Measurements from ENCODE around the gene RBM15. TPM values are rescaled to one million over a fixed set of nuclear protein-coding genes. Genes with fewer than 3 reads are reported as not detected.

Gene RBM15
- total RNA-seq, 4 donors from 2014 or later: 27.8 to 44.9 (median 30.2) TPM

DNA sequence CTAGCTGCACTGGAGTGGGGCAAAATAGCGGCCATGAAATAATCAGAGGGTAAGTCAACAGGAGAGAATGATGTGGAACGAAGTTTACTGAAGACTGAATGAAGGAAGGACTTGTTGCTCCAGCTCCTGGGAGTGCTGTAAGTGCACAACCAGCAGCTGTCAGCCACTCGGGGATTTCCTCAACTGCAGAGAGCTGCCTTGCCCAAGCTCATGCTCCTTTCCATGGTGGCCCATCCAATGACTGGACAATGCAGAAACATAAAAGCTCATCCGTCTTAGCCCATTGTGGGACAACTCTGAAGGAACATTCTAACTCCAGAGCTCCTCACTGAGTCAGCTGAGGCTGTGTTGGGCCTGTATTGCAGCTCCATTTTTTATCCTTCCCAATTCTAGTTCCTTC is 21.1 kb upstream of the RBM15 start:
- TF ChIP-seq, protein P1, sequence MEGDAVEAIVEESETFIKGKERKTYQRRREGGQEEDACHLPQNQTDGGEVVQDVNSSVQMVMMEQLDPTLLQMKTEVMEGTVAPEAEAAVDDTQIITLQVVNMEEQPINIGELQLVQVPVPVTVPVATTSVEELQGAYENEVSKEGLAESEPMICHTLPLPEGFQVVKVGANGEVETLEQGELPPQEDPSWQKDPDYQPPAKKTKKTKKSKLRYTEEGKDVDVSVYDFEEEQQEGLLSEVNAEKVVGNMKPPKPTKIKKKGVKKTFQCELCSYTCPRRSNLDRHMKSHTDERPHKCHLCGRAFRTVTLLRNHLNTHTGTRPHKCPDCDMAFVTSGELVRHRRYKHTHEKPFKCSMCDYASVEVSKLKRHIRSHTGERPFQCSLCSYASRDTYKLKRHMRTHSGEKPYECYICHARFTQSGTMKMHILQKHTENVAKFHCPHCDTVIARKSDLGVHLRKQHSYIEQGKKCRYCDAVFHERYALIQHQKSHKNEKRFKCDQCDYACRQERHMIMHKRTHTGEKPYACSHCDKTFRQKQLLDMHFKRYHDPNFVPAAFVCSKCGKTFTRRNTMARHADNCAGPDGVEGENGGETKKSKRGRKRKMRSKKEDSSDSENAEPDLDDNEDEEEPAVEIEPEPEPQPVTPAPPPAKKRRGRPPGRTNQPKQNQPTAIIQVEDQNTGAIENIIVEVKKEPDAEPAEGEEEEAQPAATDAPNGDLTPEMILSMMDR (IDR thresholded peaks at IDR 0.05 in 4 of 5, conservative IDR thresholded peaks at IDR 0.05 in 1 of 5): no peak
- no peak for TF ChIP-seq POLR2A (IDR thresholded peaks at IDR 0.05)
- no peaks in the 10 kb centered on the region for H3K36me3 ChIP-seq
- in situ Hi-C loops (cut with MboI; ENCODE audit: low sequenced_read_pairs in 4 of 4): loop anchor here in 1 of 4 donors (10.0 kb wide), 1 partner anchor 137 kb away; the partner anchor contains the start of gene PROK1
- H3K27me3 ChIP-seq: no peaks in the 10 kb centered on the region
- H3K27ac ChIP-seq: no peak overlapping the region
- DNase-seq (no peak), ATAC-seq (no peak)
- intact Hi-C loops (cut with DNase I; ENCODE audit: low total_unique reads): no loop called here
- H3K9me3 ChIP-seq: no peaks in the 10 kb centered on the region
- H3K4me1 ChIP-seq: no peaks in the 10 kb centered on the region
- no peak overlapping the region for H3K4me3 ChIP-seq

DNA sequence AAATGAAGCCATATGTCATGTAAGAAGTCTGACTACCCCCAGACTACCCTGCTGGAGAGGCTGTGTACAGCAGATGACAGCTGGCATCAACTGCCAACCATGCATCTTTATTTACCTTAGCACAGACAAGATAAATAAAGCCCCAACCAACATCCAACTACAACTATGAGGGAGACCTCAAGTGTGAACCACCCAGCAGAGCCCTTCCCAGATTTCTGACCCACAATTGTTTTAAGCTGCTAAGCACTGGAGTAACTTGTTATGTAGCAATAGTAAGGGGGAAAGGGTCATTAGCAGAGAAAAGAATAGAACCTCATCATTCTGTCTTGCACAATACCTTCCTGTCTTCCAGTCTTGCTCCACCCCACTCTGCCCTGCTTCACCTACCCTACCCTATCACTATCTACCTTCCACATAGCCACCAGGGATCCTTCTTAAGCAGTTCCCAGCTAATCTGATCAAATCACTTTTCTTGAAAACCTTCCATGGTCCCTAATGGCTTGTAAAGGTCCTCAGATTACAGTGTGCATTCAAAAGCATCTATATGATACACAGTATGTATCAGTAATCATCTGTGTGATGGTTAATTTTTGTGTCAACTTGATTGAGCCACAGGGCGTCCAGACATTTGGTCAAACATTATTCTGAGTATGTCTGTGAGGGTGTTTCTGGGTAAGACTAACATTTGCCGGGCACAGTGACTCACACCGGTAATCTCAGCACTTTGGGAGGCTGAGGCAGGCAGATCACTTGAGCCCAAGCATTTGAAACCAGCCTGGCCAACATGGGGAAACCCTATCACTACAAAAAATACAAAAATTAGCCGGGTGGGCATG is 19.6 kb upstream of the RBM15 start:
- Histone ChIP-seq H3K36me3 (no peaks in the 10 kb centered on the region), H3K4me1 (no peaks in the 10 kb centered on the region), H3K4me3 (no peak overlapping the region), H3K27me3 (no peaks in the 10 kb centered on the region), H3K27ac (no peak overlapping the region), H3K9me3 (no peaks in the 10 kb centered on the region)
- TF ChIP-seq, protein P1 (IDR thresholded peaks at IDR 0.05 in 4 of 5, conservative IDR thresholded peaks at IDR 0.05 in 1 of 5): no peak
- TF ChIP-seq POLR2A (IDR thresholded peaks at IDR 0.05): no peak
- intact Hi-C loops (cut with DNase I; ENCODE audit: low total_unique reads) (no loop called here), in situ Hi-C loops (cut with MboI; ENCODE audit: low sequenced_read_pairs in 4 of 4) (loop anchor here in 1 of 4 donors (10.0 kb wide), 1 partner anchor 135 kb away; the partner anchor contains the start of gene PROK1)
- ATAC-seq (no peak), DNase-seq (no peak)

DNA sequence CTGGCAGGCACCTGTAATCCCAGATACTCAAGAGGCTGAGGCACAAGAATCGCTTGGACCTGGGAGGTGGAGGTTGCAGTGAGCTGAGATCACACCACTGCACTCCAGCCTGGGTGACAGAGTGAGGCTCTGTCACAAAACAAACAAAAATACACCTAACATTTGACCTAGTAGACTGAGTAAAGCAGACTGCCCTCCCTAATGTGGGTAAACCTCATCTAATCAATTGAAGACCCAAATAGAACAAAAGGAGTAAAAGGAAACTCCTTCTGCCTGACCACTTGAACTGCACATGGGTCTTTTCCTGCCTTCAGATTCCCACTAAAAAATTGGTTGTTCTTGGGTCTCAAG is 19.0 kb upstream of the RBM15 start:
- in situ Hi-C loops (cut with MboI; ENCODE audit: low sequenced_read_pairs in 4 of 4) (no loop called here), intact Hi-C loops (cut with DNase I; ENCODE audit: low total_unique reads) (no loop called here)
- no peaks in the 10 kb centered on the region for H3K4me1 ChIP-seq
- no peak for DNase-seq
- TF ChIP-seq, protein P1 (IDR thresholded peaks at IDR 0.05 in 4 of 5, conservative IDR thresholded peaks at IDR 0.05 in 1 of 5): no peak
- no peak for TF ChIP-seq POLR2A (IDR thresholded peaks at IDR 0.05)
- ATAC-seq: no peak
- no peaks in the 10 kb centered on the region for H3K9me3 ChIP-seq
- H3K36me3 ChIP-seq: no peaks in the 10 kb centered on the region
- no peak overlapping the region for H3K4me3 ChIP-seq
- H3K27ac ChIP-seq: no peak overlapping the region
- H3K27me3 ChIP-seq: no peaks in the 10 kb centered on the region

DNA sequence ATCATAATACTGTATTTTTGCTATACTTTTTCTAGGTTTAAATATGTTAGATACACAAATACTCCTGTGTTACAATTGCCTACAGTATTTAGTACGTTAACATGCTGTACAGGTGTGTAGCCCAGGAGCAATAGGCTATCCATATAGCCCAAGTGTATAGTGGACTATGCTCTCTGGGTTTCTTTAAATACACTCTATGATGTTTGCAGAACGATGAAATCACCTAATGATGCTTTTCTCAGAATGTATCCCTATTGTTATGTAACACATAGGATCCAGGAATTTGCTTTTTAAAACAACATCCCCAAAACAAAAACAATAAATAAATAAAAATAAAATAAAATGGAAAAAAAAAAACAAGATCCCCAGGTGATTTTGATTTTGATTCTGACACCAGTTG is 18.1 kb upstream of the RBM15 start:
- no peak for DNase-seq
- no peak for TF ChIP-seq POLR2A (IDR thresholded peaks at IDR 0.05)
- TF ChIP-seq, protein P1 (IDR thresholded peaks at IDR 0.05 in 4 of 5, conservative IDR thresholded peaks at IDR 0.05 in 1 of 5): no peak
- no peaks in the 10 kb centered on the region for H3K27me3 ChIP-seq
- in situ Hi-C loops (cut with MboI; ENCODE audit: low sequenced_read_pairs in 4 of 4) (no loop called here), intact Hi-C loops (cut with DNase I; ENCODE audit: low total_unique reads) (no loop called here)
- H3K27ac ChIP-seq: no peak overlapping the region
- no peaks in the 10 kb centered on the region for H3K4me1 ChIP-seq
- no peak overlapping the region for H3K4me3 ChIP-seq
- no peaks in the 10 kb centered on the region for H3K36me3 ChIP-seq
- H3K9me3 ChIP-seq: no peaks in the 10 kb centered on the region
- ATAC-seq: no peak

Data from gastrocnemius medialis (tissue), 4 donors.